Peyer's patch (tissue), 4 donors: ENCODE measurements around the gene RXRB. TPM values are rescaled to one million over a fixed set of nuclear protein-coding genes. Genes with fewer than 3 reads are reported as not detected.

Source experiments
- DNase-seq, 3 donors: peaks; one replicate each; pipeline ENCODE4 v3.0.0-alpha.2; 2017 to 2019
- H3K27ac ChIP-seq, 4 donors: fragments of 200-600 bp; sonication (generic); one replicate each; pipeline ENCODE4 v1.5.1; 2016 to 2019
- H3K27me3 ChIP-seq, 2 donors: fragments of 200-600 bp; sonication (generic); one replicate each; pipeline ENCODE4 v1.5.1; 2019
- H3K36me3 ChIP-seq, 3 donors: fragments of 200-600 bp; sonication (generic); one replicate each; pipeline ENCODE4 v1.5.1; 2016 to 2019
- H3K4me1 ChIP-seq, 4 donors: fragments of 200-600 bp; sonication (generic); one replicate each; pipeline ENCODE4 v1.5.1; 2016 to 2019
- H3K4me3 ChIP-seq, 4 donors: fragments of 200-600 bp; sonication (generic); 1 replicate in 3 of 4; 2 replicates in 1 of 4; pipeline ENCODE4 v1.5.1; 2016 to 2019; ENCODE audit warnings: mild to moderate bottlenecking in 1 of 4
- H3K9me3 ChIP-seq, 4 donors: fragments of 200-600 bp; sonication (generic); one replicate each; pipeline ENCODE4 v1.5.1; 2016 to 2019; ENCODE audit warnings: mild to moderate bottlenecking in 1 of 4
- POLR2A ChIP-seq, 2 donors: fragments of 450-650 bp; IDR thresholded peaks; one replicate each; pipeline ENCODE4 v1.5.1; 2017; ENCODE audit warnings: antibody characterized with exemption in 2 of 2, mild to moderate bottlenecking in 2 of 2, moderate library complexity in 2 of 2
- total RNA-seq, 4 donors: library from RNA; depleted of rRNA; stranded (reverse); fragments of >200 nt; gene quantifications; one replicate each; pipeline ENCODE4 v1.1.0, GENCODE V29; 2016
- TF ChIP-seq, protein P1 (sequence below), 6 experiments: fragments of 450-650 bp in 4 of 6; fragments of 200-600 bp in 2 of 6; sonication (generic) in 1 of 6; IDR thresholded peaks; one replicate each; pipeline ENCODE4 v1.5.1; 2017 to 2019; ENCODE audit warnings: antibody characterized with exemption in 6 of 6, mild to moderate bottlenecking in 3 of 6, moderate library complexity in 1 of 6

Gene RXRB
- total RNA-seq, 4 donors from 2014 or later: 23.1 to 56.7 (median 36.6) TPM

DNA sequence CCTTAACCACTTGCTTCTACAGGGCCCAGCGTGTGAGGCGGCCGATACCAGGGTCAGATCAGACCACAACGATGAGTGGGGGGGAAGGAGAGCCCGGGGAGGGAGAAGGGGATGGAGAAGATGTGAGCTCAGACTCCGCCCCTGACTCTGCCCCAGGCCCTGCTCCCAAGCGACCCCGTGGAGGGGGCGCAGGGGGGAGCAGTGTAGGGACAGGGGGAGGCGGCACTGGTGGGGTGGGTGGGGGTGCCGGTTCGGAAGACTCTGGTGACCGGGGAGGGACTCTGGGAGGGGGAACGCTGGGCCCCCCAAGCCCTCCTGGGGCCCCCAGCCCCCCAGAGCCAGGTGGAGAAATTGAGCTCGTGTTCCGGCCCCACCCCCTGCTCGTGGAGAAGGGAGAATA, 10.7 kb upstream of the RXRB start:
- Histone ChIP-seq H3K36me3 (peaks cover 0 to 19% (median 0%) of the 10 kb centered on the region in 3 donors), H3K27ac (no peak overlapping the region), H3K27me3 (no peaks in the 10 kb centered on the region), H3K4me1 (peaks cover 0 to 32% (median 11%) of the 10 kb centered on the region in 4 donors), H3K4me3 (no peak overlapping the region), H3K9me3 (no peaks in the 10 kb centered on the region)
- TF ChIP-seq, protein P1, sequence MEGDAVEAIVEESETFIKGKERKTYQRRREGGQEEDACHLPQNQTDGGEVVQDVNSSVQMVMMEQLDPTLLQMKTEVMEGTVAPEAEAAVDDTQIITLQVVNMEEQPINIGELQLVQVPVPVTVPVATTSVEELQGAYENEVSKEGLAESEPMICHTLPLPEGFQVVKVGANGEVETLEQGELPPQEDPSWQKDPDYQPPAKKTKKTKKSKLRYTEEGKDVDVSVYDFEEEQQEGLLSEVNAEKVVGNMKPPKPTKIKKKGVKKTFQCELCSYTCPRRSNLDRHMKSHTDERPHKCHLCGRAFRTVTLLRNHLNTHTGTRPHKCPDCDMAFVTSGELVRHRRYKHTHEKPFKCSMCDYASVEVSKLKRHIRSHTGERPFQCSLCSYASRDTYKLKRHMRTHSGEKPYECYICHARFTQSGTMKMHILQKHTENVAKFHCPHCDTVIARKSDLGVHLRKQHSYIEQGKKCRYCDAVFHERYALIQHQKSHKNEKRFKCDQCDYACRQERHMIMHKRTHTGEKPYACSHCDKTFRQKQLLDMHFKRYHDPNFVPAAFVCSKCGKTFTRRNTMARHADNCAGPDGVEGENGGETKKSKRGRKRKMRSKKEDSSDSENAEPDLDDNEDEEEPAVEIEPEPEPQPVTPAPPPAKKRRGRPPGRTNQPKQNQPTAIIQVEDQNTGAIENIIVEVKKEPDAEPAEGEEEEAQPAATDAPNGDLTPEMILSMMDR (IDR thresholded peaks at IDR 0.05): no peak
- TF ChIP-seq POLR2A (IDR thresholded peaks at IDR 0.05): no peak
- DNase-seq: peak in 1 of 3 donors; percentile 29

DNA sequence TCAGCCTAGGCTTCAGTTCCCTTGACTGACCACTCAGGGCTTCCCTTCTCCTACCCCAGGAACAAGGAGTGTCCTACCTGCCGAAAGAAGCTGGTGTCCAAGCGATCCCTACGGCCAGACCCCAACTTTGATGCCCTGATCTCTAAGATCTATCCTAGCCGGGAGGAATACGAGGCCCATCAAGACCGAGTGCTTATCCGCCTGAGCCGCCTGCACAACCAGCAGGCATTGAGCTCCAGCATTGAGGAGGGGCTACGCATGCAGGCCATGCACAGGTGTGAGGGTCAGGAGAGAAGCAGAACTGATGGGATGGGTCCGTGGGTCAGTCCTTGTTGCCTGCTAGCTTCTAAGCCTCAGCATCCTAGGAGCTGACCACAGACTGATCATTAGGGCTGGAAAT, 9.4 kb upstream of the RXRB start:
- peaks cover 0 to 19% (median 0%) of the 10 kb centered on the region in 3 donors for H3K36me3 ChIP-seq
- H3K27me3 ChIP-seq: no peaks in the 10 kb centered on the region
- TF ChIP-seq, protein P1 (IDR thresholded peaks at IDR 0.05): no peak
- no peak for TF ChIP-seq POLR2A (IDR thresholded peaks at IDR 0.05)
- H3K4me1 ChIP-seq: peaks cover 0 to 38% (median 14%) of the 10 kb centered on the region in 4 donors
- H3K4me3 ChIP-seq: no peak overlapping the region
- no peak for DNase-seq
- no peaks in the 10 kb centered on the region for H3K9me3 ChIP-seq
- no peak overlapping the region for H3K27ac ChIP-seq

DNA sequence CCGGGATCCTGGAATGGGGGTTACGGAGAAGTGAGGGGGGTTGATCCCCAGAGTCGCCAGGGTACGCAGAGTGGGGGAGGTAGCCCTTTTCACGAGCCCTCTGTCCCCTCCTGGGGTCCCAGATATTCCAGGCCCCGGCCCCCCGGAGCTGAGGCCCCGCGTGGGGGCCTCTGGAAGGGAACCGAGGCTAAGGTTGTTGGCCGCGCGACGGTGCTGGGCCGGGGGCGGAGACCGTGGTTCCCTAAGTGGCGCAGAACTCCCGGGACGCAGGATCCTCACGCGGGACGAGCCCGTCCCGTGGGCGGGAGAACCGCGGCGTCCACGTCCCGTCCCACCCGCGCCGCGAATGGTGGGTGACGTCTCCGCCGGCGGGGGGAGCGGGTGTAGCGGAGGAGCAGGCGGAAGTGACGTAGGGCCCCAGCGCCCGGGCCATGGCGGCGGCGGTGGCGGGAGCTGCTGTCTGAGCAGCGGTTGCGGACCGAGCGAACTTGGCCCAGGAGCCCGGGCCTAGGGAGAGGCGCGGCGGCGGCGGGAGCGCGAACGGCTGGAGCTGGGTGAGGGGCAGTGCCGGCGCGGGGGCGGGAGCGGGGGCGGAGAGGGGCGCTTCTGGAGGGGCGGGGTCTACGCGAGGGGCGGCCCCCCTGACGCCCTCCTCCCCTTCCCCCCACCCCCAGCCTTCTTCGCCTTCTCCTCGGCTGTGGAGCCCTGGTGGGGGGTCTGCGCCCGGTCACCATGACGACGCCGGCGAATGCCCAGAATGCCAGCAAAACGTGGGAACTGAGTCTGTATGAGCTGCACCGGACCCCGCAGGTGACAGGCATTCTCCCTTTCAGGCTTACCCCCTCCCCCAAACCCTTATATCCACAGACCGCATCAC, 7.9 kb upstream of the RXRB start, which contains the start of gene RING1:
Gene RING1 (plus strand): TSS at position 410 of the 877 bp plus-strand sequence. CDS start 323 bp downstream, at position 733.
- H3K27me3 ChIP-seq: no peaks in the 10 kb centered on the region

DNA sequence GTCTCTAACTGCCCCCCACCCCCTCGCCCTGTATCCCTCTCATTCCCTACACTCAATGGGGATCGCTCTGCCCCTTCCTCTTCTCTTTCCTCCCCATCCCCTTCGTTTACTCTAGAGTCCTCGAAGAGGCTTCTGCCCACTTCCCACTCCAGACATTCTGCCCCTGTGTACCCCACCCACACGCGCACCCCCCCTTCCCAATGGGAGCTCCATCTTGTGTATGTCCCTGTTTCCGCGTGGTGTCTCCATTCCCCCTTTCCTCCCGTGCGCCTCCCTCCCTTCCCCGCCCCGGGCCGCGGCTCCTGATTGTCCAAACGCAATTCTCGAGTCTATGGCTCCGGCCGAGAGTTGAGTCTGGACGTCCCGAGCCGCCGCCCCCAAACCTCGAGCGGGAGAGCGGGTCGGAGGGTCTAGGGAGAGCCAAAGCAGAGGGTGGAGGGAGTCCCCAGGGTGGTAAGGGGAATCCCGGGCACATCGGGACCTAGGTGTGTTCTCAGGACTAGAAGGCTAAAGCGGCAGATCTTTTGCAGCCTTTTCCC, 7.2 kb upstream of the RXRB start:
- Histone ChIP-seq H3K4me3 (peak overlapping the region; percentile 82 to 89 (median 88)), H3K9me3 (no peaks in the 10 kb centered on the region), H3K36me3 (peaks cover 0 to 32% (median 0%) of the 10 kb centered on the region in 3 donors), H3K27me3 (no peaks in the 10 kb centered on the region), H3K27ac (peak overlapping the region; percentile 91 to 98 (median 94)), H3K4me1 (peaks cover 0 to 35% (median 12%) of the 10 kb centered on the region in 4 donors)
- TF ChIP-seq, protein P1 (IDR thresholded peaks at IDR 0.05): no peak
- TF ChIP-seq POLR2A (IDR thresholded peaks at IDR 0.05): no peak
- DNase-seq: peak in 2 of 3 donors; percentile 63 to 75

More for the DNA sequence above, 7.9 kb upstream of the RXRB start, which contains the start of gene RING1:
- H3K9me3 ChIP-seq: no peaks in the 10 kb centered on the region
- peaks cover 0 to 42% (median 18%) of the 10 kb centered on the region in 4 donors for H3K4me1 ChIP-seq
- TF ChIP-seq, protein P1 (IDR thresholded peaks at IDR 0.05): peak in 1 of 6 experiments; percentile 11
- TF ChIP-seq POLR2A (IDR thresholded peaks at IDR 0.05): peak; percentile 94 to 95
- H3K36me3 ChIP-seq: peaks cover 0 to 25% (median 0%) of the 10 kb centered on the region in 3 donors
- H3K4me3 ChIP-seq: peak within 1 kb of the TSS; percentile 82 to 89 (median 88)
- DNase-seq: peak; percentile 88 to 95 (median 91)
- peak within 1 kb of the TSS; percentile 91 to 98 (median 94) for H3K27ac ChIP-seq

DNA sequence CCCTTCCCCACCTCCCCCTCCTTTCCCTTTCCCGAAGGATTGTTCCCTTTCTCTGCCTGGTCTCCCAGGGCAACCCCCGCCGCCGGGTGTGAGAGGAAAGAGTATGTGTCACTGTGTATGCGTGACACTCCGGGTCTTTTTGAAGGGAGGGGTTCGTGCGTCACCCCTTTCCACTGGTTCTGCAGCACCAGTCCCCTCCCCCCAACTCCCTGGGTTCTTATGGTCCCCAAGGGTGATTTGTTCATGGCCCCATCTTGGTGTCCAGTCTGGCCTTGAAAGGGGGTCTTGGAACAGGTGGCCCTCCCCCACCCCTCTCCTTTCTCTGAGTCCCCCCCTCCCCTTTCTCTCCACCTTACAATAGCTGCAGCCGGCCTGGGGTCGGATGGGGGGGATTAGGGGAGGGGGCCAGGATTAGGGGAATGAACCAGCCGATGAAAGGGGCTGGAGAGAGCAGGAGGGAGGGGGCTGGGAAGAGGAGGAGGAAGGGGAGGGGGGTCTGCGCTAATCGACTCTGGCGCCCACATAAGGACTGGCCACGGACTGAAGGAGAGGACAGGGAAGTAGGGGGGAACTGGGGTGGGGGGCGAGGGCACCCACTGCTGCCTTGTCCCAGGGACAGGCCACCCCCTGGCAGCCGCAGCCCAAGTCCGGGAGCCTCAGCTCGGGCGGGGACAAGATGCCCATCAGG, 6.5 kb upstream of the RXRB start:
- Histone ChIP-seq H3K36me3 (peaks cover 0 to 39% (median 0%) of the 10 kb centered on the region in 3 donors), H3K4me3 (peak overlapping the region in 3 of 4 donors; percentile 82 to 89 (median 87)), H3K9me3 (no peaks in the 10 kb centered on the region), H3K27ac (peak overlapping the region in 3 of 4 donors; percentile 91 to 98 (median 94)), H3K27me3 (no peaks in the 10 kb centered on the region), H3K4me1 (peaks cover 0 to 38% (median 13%) of the 10 kb centered on the region in 4 donors)
- DNase-seq: no peak
- TF ChIP-seq POLR2A (IDR thresholded peaks at IDR 0.05): no peak
